ENCODE data around the gene B3GNT8.

The B3GNT8 gene

GRCh38 chr19:41443813-41444455, 16.8 kb upstream of the B3GNT8 start:
- H3K4me3 ChIP-seq (ENCODE audit: low read depth, low read length), result no peak overlapping the region
- DNase-seq (ENCODE audit: low read depth), result no peak
- TF ChIP-seq CTCF (IDR thresholded peaks at IDR 0.05; ENCODE audit: low read depth, low read length, missing control alignments), result peak; percentile 4

GRCh38 chr19:41442473-41443355, 15.5 kb upstream of the B3GNT8 start, which contains the start of gene ERICH4:
Gene ERICH4 (plus strand): TSS chr19:41443156. CDS start chr19:41443170, 14 bp downstream.
- no peak within 1 kb of the TSS for H3K4me3 ChIP-seq (ENCODE audit: low read depth, low read length)
- no peak for TF ChIP-seq CTCF (IDR thresholded peaks at IDR 0.05; ENCODE audit: low read depth, low read length, missing control alignments)
- no peak for DNase-seq (ENCODE audit: low read depth)

GRCh38 chr19:41441321-41441945, 14.3 kb upstream of the B3GNT8 start:
- no peak for TF ChIP-seq CTCF (IDR thresholded peaks at IDR 0.05; ENCODE audit: low read depth, low read length, missing control alignments)
- DNase-seq (ENCODE audit: low read depth), result no peak
- no peak overlapping the region for H3K4me3 ChIP-seq (ENCODE audit: low read depth, low read length)

GRCh38 chr19:41439441-41440222, 12.5 kb upstream of the B3GNT8 start, which contains the start of gene DMAC2:
Gene DMAC2 (minus strand): TSS chr19:41439912. CDS start chr19:41439899, 13 bp downstream.
- peak; percentile 98 for DNase-seq (ENCODE audit: low read depth)
- H3K4me3 ChIP-seq (ENCODE audit: low read depth, low read length), result peak within 1 kb of the TSS; percentile 75
- TF ChIP-seq CTCF (IDR thresholded peaks at IDR 0.05; ENCODE audit: low read depth, low read length, missing control alignments), result peak; percentile 66

- TF ChIP-seq CTCF (IDR thresholded peaks at IDR 0.05; ENCODE audit: low read depth, low read length, missing control alignments), result no peak
- DNase-seq (ENCODE audit: low read depth), result no peak
- H3K4me3 ChIP-seq (ENCODE audit: low read depth, low read length), result no peak overlapping the region
These were observed 10.9 kb upstream of the B3GNT8 start for GRCh38 chr19:41437944-41438574.

GRCh38 chr19:41436674-41436951, 9.4 kb upstream of the B3GNT8 start:
- no peak for TF ChIP-seq CTCF (IDR thresholded peaks at IDR 0.05; ENCODE audit: low read depth, low read length, missing control alignments)
- no peak for DNase-seq (ENCODE audit: low read depth)
- H3K4me3 ChIP-seq (ENCODE audit: low read depth, low read length), result no peak overlapping the region
